ENCODE measurements around the gene P3H1.

Gene P3H1

GRCh38 chr1:42786097-42786496 is 19.3 kb upstream of the P3H1 start:
- no peak overlapping the region for H3K27ac ChIP-seq
- in situ Hi-C loops (cut with HindIII; ENCODE audit: low pct_ligation_motif_present, low sequenced_read_pairs) = no loop called here
- no peak for DNase-seq
- no peak overlapping the region for H3K4me3 ChIP-seq (ENCODE audit: low read depth, low read length)
- peaks cover 2% of the 10 kb centered on the region for H3K36me3 ChIP-seq (replicated peaks)
- H3K27me3 ChIP-seq (replicated peaks) = no peaks in the 10 kb centered on the region
- TF ChIP-seq, protein P1, sequence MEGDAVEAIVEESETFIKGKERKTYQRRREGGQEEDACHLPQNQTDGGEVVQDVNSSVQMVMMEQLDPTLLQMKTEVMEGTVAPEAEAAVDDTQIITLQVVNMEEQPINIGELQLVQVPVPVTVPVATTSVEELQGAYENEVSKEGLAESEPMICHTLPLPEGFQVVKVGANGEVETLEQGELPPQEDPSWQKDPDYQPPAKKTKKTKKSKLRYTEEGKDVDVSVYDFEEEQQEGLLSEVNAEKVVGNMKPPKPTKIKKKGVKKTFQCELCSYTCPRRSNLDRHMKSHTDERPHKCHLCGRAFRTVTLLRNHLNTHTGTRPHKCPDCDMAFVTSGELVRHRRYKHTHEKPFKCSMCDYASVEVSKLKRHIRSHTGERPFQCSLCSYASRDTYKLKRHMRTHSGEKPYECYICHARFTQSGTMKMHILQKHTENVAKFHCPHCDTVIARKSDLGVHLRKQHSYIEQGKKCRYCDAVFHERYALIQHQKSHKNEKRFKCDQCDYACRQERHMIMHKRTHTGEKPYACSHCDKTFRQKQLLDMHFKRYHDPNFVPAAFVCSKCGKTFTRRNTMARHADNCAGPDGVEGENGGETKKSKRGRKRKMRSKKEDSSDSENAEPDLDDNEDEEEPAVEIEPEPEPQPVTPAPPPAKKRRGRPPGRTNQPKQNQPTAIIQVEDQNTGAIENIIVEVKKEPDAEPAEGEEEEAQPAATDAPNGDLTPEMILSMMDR (IDR thresholded peaks at IDR 0.05; ENCODE audit: low read depth, low read length, missing control alignments) = no peak

GRCh38 chr1:42784946-42785693 is 18.3 kb upstream of the P3H1 start, which contains the start of gene TMEM269:
Gene TMEM269, plus strand, starts transcription at chr1:42784991. Its CDS starts 4,903 bp downstream, at chr1:42789894.
- in situ Hi-C loops (cut with HindIII; ENCODE audit: low pct_ligation_motif_present, low sequenced_read_pairs) = no loop called here
- Histone ChIP-seq H3K36me3 (replicated peaks) (peaks cover 4% of the 10 kb centered on the region), H3K27ac (no peak within 1 kb of the TSS), H3K4me3 (ENCODE audit: low read depth, low read length) (peak within 1 kb of the TSS; percentile 48), H3K27me3 (replicated peaks) (no peaks in the 10 kb centered on the region)
- TF ChIP-seq, protein P1 (IDR thresholded peaks at IDR 0.05; ENCODE audit: low read depth, low read length, missing control alignments) = no peak
- no peak for DNase-seq

DNA sequence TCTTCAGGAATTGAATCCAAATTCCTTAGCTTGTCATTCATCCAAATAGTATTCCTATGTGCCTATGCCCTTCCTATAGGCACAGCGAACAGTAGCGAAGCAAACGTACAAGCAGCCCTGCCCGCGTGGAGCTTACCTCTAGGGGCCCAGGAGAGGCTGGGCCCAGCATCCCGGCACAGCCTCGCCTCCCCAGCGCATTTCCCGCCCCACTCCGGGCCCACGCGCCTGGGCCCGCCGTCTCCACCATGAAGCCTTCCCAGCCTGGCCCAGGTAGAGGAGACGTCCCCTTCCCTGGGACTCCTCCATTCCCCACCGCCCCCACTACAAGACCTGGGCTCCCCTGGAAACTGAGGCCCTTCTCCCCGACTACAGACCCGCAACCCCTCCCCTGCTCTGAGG is 17.7 kb upstream of the P3H1 start:
- no peak for DNase-seq
- peak overlapping the region; percentile 48 for H3K4me3 ChIP-seq (ENCODE audit: low read depth, low read length)
- in situ Hi-C loops (cut with HindIII; ENCODE audit: low pct_ligation_motif_present, low sequenced_read_pairs) = no loop called here
- TF ChIP-seq, protein P1 (IDR thresholded peaks at IDR 0.05; ENCODE audit: low read depth, low read length, missing control alignments) = no peak
- H3K36me3 ChIP-seq (replicated peaks) = peaks cover 4% of the 10 kb centered on the region
- no peaks in the 10 kb centered on the region for H3K27me3 ChIP-seq (replicated peaks)
- no peak overlapping the region for H3K27ac ChIP-seq

GRCh38 chr1:42783092-42783491 is 16.3 kb upstream of the P3H1 start:
- DNase-seq = no peak
- no peaks in the 10 kb centered on the region for H3K27me3 ChIP-seq (replicated peaks)
- peaks cover 6% of the 10 kb centered on the region for H3K36me3 ChIP-seq (replicated peaks)
- H3K4me3 ChIP-seq (ENCODE audit: low read depth, low read length) = no peak overlapping the region
- no peak overlapping the region for H3K27ac ChIP-seq
- TF ChIP-seq, protein P1 (IDR thresholded peaks at IDR 0.05; ENCODE audit: low read depth, low read length, missing control alignments) = no peak
- in situ Hi-C loops (cut with HindIII; ENCODE audit: low pct_ligation_motif_present, low sequenced_read_pairs) = no loop called here

DNA sequence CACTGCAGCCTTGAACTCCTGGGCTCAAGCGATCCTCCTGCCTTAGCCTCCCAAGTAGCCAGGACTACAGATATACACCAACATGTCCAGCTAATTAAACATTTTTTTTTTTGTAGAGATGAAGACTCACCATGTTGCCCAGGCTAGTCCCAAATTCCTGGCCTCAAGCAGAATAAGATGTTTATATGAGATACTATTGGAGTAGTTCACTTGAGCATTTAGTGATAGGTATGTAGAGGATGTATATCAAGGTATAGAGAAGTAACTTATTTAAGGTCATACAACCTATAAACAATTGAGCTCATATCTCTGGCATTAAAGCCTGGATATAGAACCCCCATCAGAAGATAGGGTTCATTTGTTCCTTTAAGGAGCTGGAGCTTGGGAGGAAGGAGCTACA is 13.3 kb upstream of the P3H1 start:
- in situ Hi-C loops (cut with HindIII; ENCODE audit: low pct_ligation_motif_present, low sequenced_read_pairs) = no loop called here
- no peak for DNase-seq
- no peaks in the 10 kb centered on the region for H3K27me3 ChIP-seq (replicated peaks)
- peaks cover 22% of the 10 kb centered on the region for H3K36me3 ChIP-seq (replicated peaks)
- H3K27ac ChIP-seq = no peak overlapping the region
- TF ChIP-seq, protein P1 (IDR thresholded peaks at IDR 0.05; ENCODE audit: low read depth, low read length, missing control alignments) = no peak
- no peak overlapping the region for H3K4me3 ChIP-seq (ENCODE audit: low read depth, low read length)

DNA sequence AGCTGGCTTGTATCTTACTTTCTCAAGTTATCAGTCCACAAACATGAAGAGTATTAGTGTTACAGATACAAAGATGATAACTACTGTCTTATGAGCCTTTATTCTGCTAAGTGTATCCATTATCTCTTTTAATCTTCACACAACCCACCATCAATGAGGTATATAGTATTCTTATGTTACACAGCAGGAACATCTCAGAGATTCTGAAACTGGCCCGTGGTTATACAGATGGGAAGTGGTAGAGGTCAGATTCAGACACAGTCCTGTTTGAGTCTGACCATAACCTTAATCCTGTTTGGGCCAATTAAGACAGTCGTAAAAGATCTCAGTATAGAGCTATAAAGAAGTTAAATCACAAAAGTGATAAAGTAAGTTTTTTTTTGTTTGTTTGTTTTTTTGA is 12.9 kb upstream of the P3H1 start:
- H3K4me3 ChIP-seq (ENCODE audit: low read depth, low read length) = no peak overlapping the region
- H3K27ac ChIP-seq = no peak overlapping the region
- in situ Hi-C loops (cut with HindIII; ENCODE audit: low pct_ligation_motif_present, low sequenced_read_pairs) = no loop called here
- H3K27me3 ChIP-seq (replicated peaks) = no peaks in the 10 kb centered on the region
- peaks cover 27% of the 10 kb centered on the region for H3K36me3 ChIP-seq (replicated peaks)
- TF ChIP-seq, protein P1 (IDR thresholded peaks at IDR 0.05; ENCODE audit: low read depth, low read length, missing control alignments) = no peak
- no peak for DNase-seq

All from brain microvascular endothelial cell (primary cell).